Prostate gland (tissue), 2 donors: Measurements from ENCODE around the gene TSSK6. TPM values are rescaled to one million over a fixed set of nuclear protein-coding genes. Genes with fewer than 3 reads are reported as not detected.

Source experiments
- DNase-seq: peaks from one replicate; pipeline ENCODE4 v3.0.0-alpha.2; 2019; ENCODE audit warnings: low spot score
- H3K27ac ChIP-seq, 2 donors: fragments of 200-600 bp; sonication (generic); 2 replicates each; pipeline ENCODE4 v1.5.1; 2017 to 2019
- H3K27me3 ChIP-seq: fragments of 200-600 bp; sonication (generic); replicated peaks from 2 replicates; pipeline ENCODE4 v1.5.1; 2019; ENCODE audit not compliant: insufficient read depth
- H3K36me3 ChIP-seq, 2 donors: fragments of 200-600 bp; sonication (generic); 1 replicate in 1 of 2; 2 replicates in 1 of 2; pipeline versions ENCODE4 v1.5.1 to v1.8.1; 2017 to 2019
- H3K4me1 ChIP-seq: fragments of 200-600 bp; sonication (generic); replicated peaks from 2 replicates; pipeline ENCODE4 v1.5.1; 2019
- H3K4me3 ChIP-seq, 2 donors: fragments of 200-600 bp; sonication (generic); 2 replicates each; pipeline ENCODE4 v1.5.1; 2017 to 2019
- H3K9me3 ChIP-seq: fragments of 200-600 bp; sonication (generic); 2 replicates; pipeline ENCODE4 v1.5.1; 2017
- POLR2A ChIP-seq: fragments of 450-650 bp; IDR thresholded peaks from one replicate; pipeline ENCODE4 v1.6.1; 2016; ENCODE audit warnings: antibody characterized with exemption, mild to moderate bottlenecking
- POLR2AphosphoS5 ChIP-seq: sonication (generic); formaldehyde crosslinking; IDR thresholded peaks from one replicate; pipeline ENCODE4 v1.6.1; 2017; ENCODE audit warnings: antibody characterized with exemption
- WGBS: methylation state at CpG from one replicate; pipeline ENCODE4 v1.1.5; 2018; 5-methylcytosine and 5-hydroxymethylcytosine counted together
- intact Hi-C: fragments of 100-400 bp; cut with DNase I; formaldehyde crosslinking; loops from one replicate; pipeline ENCODE4 v1.14.2; 2022
- total RNA-seq, 2 donors: library from RNA; depleted of rRNA; stranded (reverse); fragments of >200 nt; gene quantifications; one replicate each; pipeline ENCODE4 v1.1.0, GENCODE V29; 2016
- TF ChIP-seq, protein P1 (sequence below), 4 experiments: fragments of 200-600 bp in 2 of 4; fragments of 450-650 bp in 2 of 4; sonication (generic) in 2 of 4; IDR thresholded peaks; 1 replicate in 3 of 4; 2 replicates in 1 of 4; pipeline ENCODE4 v1.5.1; 2016 to 2019; ENCODE audit warnings: antibody characterized with exemption in 4 of 4, mild to moderate bottlenecking in 2 of 4, moderate library complexity in 2 of 4

The TSSK6 gene
- total RNA-seq, 2 donors from 2014 or later = 7.3 to 22.3 TPM

DNA sequence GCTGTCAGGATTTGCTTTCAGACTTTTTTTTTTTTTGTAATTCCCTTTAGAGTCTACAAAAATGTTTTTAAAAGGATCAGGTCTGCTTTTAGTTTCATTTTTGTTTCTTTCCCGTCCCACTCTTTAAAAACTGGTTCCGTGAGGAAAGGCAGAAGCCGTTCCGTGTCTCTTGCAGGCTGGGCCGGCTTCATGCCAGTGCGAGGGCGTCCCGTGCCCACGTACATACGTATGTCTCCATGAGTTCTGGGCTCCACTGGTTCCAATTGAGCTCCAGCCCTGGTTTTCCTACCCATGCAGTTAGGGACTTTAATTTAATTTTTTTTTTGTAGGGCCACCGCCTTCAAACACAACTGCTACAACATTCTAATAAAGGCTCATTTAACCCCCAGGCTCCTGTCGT lies 8.8 kb downstream of the TSSK6 start:
- WGBS = 68% methylated on average over 12 of the region's 12 CpGs
- intact Hi-C loops = no loop called here
- no peaks in the 10 kb centered on the region for H3K27me3 ChIP-seq
- TF ChIP-seq, protein P1, sequence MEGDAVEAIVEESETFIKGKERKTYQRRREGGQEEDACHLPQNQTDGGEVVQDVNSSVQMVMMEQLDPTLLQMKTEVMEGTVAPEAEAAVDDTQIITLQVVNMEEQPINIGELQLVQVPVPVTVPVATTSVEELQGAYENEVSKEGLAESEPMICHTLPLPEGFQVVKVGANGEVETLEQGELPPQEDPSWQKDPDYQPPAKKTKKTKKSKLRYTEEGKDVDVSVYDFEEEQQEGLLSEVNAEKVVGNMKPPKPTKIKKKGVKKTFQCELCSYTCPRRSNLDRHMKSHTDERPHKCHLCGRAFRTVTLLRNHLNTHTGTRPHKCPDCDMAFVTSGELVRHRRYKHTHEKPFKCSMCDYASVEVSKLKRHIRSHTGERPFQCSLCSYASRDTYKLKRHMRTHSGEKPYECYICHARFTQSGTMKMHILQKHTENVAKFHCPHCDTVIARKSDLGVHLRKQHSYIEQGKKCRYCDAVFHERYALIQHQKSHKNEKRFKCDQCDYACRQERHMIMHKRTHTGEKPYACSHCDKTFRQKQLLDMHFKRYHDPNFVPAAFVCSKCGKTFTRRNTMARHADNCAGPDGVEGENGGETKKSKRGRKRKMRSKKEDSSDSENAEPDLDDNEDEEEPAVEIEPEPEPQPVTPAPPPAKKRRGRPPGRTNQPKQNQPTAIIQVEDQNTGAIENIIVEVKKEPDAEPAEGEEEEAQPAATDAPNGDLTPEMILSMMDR (IDR thresholded peaks at IDR 0.05) = no peak
- TF ChIP-seq POLR2A (no peak), POLR2AphosphoS5 (no peak)
- H3K4me1 ChIP-seq = no peaks in the 10 kb centered on the region
- no peaks in the 10 kb centered on the region for H3K9me3 ChIP-seq
- DNase-seq = no peak
- H3K4me3 ChIP-seq = no peak overlapping the region
- peaks cover 0 to 6% of the 10 kb centered on the region in 2 donors for H3K36me3 ChIP-seq
- H3K27ac ChIP-seq = no peak overlapping the region

DNA sequence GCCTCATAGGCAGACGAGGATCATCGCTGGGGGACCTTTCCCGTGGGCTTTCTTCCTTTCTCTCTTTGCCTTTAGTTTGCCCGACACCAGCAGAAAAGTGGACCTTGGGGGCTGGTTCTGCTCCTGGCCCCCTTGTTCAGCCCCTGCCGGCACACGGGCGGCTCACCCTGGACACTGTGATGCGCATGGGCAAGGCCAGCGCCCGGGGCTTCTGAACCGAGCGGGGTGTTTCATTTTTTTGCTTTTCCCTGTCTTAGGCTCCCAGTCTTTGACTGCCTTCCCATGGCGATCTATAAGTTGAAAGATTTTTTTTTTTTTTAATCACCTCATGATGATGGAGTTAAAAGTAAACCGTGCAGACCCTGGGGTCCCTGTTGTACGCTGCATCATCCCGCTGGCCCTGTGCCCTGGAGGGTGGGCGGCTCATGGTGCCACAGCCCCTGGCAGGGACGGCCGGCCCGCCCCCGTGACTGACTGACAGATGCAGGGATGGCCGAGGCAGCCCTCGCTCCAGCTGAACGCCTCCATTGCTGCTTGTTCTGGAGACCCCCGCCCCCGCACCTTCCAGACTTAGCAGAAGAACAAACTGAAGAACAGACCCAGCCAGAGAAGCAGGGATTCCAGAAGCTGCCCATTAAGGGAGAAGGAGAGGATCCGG lies 9.6 kb downstream of the TSSK6 start:
- Histone ChIP-seq H3K36me3 (peaks cover 0 to 6% of the 10 kb centered on the region in 2 donors), H3K4me1 (no peaks in the 10 kb centered on the region), H3K4me3 (no peak overlapping the region), H3K27me3 (no peaks in the 10 kb centered on the region), H3K27ac (no peak overlapping the region), H3K9me3 (no peaks in the 10 kb centered on the region)
- intact Hi-C loops = no loop called here
- DNase-seq = no peak
- WGBS = 89% methylated on average over 27 of the region's 27 CpGs
- TF ChIP-seq POLR2A (no peak), POLR2AphosphoS5 (no peak)

DNA sequence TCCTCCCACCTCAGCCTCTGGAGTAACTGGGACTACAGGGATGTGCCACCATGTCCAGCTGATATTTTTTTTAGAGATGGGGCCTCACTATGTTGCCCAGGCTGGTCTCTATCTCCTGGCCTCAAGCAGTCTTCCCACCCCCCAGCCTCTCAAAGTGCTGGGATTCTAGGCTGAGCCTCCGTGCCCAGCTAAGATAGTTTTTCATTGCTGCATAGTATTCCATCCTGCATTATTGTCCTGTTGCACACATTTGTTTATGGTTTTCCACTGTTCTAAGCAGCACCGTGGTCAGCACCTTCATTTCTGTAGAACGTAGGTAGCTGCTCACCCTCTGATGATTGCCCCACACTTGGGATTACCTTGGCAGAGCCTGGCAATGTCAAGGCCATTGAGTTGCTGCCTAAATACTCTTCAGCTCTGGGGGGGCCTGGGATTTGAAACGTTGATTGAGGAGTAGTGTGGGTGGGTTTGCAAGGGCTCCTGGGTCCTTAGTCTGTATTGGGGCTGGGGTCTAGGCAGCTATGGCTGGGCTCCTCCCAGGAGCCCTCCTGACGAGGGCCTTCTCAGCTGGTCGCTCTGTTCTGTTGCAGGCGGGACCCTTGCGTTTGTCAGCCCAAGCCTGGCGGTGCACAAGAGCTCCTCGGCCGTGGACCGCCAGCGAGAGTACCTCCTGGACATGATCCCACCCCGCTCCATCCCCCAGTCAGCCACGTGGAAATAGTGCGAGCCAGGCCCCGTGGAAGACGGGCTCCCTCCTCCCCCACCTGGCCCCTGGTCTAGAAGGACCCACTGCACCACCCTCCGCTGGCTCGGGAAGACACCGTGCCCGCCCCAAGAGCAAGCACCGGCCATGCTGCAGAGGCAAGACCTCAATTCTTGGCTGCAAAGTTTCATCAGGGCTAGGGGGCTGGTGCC lies 10.3 kb downstream of the TSSK6 start:
- no peaks in the 10 kb centered on the region for H3K9me3 ChIP-seq
- DNase-seq = no peak
- no peaks in the 10 kb centered on the region for H3K27me3 ChIP-seq
- no peak for TF ChIP-seq POLR2A
- TF ChIP-seq, protein P1 (IDR thresholded peaks at IDR 0.05) = no peak
- TF ChIP-seq POLR2AphosphoS5 = no peak
- intact Hi-C loops = no loop called here
- H3K4me3 ChIP-seq = no peak overlapping the region
- 88% methylated on average over 23 of the region's 23 CpGs for WGBS
- H3K27ac ChIP-seq = no peak overlapping the region
- H3K4me1 ChIP-seq = no peaks in the 10 kb centered on the region
- H3K36me3 ChIP-seq = peaks cover 0 to 6% of the 10 kb centered on the region in 2 donors

DNA sequence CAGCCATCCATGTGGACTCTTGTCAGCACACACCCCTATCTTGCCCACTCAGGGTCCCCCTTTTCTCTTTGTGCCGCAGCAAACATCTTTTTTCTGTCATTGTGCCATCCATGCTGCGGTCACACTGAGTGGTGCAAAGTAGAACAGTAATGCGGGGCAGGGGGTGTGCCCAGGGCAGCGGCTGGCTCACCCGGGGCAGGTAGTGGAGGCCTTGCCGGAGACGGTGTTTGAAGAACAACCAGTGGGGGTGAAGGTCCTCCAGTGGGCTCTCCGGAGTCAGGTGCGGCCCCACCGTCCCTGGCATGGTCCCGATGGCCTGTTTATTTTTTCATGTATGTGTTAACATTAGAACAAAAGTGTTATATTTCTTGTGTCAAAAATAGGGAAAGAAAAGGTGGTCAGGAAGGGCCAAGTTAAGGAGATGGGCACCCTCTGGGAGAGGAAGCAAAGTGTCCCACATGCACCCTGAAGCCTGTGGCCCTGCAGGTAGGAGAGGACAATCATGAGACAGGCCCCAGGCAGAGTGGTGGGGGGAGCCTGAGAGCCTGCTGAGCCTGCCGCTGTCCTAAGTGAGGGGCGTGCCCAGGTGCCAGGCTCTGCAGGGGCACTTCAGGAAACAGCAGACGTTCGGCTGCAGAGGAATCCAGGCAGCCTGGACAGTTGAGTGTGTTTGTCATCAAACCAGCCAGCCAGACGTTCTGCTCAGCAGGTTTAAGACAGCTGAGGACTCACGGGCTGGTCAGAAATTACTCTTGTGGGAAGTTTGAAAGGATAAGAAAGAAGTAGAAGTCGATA lies 12.3 kb downstream of the TSSK6 start:
- H3K27me3 ChIP-seq = no peaks in the 10 kb centered on the region
- DNase-seq = no peak
- H3K9me3 ChIP-seq = no peaks in the 10 kb centered on the region
- H3K36me3 ChIP-seq = peaks cover 0 to 9% of the 10 kb centered on the region in 2 donors
- H3K4me3 ChIP-seq = no peak overlapping the region
- intact Hi-C loops = no loop called here
- TF ChIP-seq POLR2AphosphoS5 = no peak
- TF ChIP-seq, protein P1 (IDR thresholded peaks at IDR 0.05) = no peak
- no peak overlapping the region for H3K27ac ChIP-seq
- WGBS = 79% methylated on average over 18 of the region's 18 CpGs
- no peaks in the 10 kb centered on the region for H3K4me1 ChIP-seq

DNA sequence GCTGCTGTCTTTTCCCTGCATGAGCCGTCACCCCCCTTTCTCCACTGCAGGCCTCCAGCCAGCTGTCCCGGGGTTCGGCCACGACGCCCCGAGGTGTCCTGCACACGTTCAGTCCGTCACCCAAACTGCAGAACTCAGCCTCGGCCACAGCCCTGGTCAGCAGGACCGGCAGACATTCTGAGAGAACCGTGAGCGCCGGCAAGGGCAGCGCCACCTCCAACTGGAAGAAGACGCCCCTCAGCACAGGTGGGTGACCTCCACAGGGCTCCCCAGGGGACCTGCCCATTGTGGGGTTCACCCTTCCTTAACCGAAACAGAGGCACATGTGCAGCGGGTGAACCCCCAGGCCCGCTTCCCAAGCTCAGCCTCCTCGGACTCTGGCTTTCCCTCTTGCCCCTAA lies 13.1 kb downstream of the TSSK6 start:
- peaks cover 0 to 9% of the 10 kb centered on the region in 2 donors for H3K36me3 ChIP-seq
- WGBS = 94% methylated on average over 19 of the region's 19 CpGs
- H3K9me3 ChIP-seq = no peaks in the 10 kb centered on the region
- H3K27me3 ChIP-seq = no peaks in the 10 kb centered on the region
- intact Hi-C loops = no loop called here
- H3K4me3 ChIP-seq = no peak overlapping the region
- no peak overlapping the region for H3K27ac ChIP-seq
- TF ChIP-seq POLR2AphosphoS5 (no peak), POLR2A (no peak)
- TF ChIP-seq, protein P1 (IDR thresholded peaks at IDR 0.05) = no peak
- no peak for DNase-seq
- H3K4me1 ChIP-seq = no peaks in the 10 kb centered on the region
